HG03439 (cell line): ENCODE measurements around the gene MAPK11.
"Not testable (repeated sequence)": the region's sequence is repeated elsewhere in the genome, so short reads cannot be mapped to it uniquely, and the experiment has no call there.

ENCODE experiments used
- ATAC-seq: cut with Tn5 transposase; IDR thresholded peaks from one replicate; pipeline ENCODE4 v1.9.1; 2021; ENCODE audit warnings: mild to moderate bottlenecking, moderate library complexity; ENCODE audit not compliant: unreplicated experiment

MAPK11 gene

DNA sequence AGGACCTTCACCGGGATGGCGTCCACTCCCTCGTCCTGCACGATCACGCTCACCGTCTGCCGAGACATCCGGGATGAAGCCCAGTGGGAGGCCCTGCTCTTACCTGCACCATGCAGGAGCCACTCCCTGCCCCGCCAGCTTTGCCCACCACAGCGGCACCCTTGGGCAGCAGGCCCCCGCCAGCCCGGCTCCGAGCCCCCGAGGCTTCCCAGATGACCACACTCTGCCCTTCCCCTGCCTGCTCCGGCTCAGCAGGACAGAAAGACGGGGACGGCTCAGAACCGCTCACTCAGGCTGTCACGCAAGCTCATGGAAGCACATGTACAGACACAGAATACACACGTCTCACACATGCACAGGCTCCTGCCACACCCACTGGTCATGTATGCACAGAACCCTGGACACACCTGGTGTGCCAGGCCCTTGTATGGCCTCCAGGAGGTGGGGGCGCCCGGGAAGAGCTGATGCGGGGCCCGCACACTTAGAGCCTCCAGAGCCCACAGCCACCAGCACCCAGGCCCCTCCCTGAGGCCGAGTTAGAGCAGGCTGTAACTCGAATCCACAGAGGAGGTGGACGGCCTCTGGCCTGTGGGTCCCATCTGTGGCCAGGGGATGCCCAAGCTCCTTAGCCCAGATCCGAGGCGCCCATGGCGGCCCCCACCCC, 8.9 kb upstream of the MAPK11 start:
- no peak for ATAC-seq

- no peak for ATAC-seq
Observed at GRCh38 chr22:50278461-50278860, 8.3 kb upstream of the MAPK11 start.

DNA sequence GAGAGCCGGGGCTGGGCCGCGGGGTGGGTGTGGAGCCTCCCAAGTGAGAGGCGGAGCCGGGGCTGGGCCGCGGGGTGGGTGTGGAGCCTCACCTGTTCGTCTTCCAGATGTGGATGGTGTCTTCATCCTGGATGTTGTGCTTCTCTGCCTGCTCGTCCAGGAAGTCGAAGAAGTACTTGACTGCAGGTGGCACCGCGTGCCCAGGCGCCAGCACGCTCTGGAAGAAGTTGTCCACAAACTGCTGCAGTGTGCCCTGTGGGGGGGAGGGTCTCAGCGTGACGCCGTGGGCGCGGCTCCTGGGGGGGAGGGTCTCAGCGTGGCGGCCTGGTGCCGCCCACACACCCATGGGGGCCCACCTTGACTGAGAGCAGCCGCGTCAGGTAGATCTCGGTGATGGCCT, 7.6 kb upstream of the MAPK11 start:
- no peak for ATAC-seq

DNA sequence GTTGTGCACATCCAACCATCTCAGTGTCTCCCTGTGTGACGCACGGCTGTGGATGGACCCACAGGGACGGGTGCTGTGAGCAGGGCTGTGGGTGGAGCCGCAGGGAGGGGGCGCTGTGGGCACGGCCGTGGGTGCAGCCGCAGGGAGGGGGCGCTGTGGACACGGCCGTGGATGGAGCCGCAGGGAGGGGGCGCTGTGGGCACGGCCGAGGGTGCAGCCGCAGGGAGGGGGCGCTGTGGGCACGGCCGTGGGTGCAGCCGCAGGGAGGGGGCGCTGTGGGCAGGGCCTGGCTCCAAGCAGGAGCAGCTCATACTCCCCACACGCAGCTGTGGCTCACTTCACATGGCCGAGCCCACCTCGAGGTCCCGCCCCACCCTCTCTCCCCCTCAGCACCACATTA, 6.0 kb upstream of the MAPK11 start:
- ATAC-seq: peak; percentile 59

DNA sequence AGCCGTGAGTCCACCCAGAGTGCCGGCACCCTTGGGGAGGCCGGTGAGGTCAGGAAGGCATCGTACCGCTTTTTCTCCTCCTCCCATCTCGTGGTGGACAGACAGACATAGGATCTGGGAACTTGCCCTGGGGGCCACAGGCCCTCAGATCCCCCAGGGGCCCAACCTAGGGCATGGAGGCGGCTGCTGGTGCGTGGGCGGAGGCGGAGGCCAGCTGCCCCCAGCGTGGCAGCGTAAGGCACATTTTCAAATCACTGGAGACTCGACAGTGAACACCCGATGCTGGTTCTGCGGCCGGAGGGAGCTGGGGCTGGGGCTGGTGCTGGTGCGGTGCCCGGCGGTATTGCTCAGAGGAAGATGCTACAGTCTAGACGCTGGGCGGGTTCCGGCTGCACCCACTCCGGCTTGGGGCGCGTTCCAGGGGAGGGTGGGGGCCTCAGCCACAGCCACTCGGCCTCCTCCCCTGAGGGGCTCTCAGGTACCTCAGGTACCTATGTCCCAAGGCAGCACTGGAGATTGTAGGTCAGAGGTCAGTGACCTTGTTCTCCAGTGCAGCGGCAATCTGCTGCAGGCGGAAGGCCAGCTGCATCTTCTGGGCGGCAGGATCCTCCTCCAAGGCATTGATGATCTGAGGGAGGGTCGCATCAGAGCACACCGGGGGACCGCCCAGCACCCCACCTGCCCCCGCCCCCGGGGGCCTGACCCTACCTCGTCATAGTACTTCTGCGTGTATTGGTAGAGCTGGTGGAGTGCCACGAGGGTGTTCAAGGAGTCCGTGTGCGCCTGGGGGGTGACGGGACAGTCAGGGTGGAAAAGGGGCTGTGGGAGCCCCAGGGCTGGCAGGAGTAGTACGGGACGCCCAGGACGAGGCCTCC, 5.2 kb upstream of the MAPK11 start:
- no peak for ATAC-seq

DNA sequence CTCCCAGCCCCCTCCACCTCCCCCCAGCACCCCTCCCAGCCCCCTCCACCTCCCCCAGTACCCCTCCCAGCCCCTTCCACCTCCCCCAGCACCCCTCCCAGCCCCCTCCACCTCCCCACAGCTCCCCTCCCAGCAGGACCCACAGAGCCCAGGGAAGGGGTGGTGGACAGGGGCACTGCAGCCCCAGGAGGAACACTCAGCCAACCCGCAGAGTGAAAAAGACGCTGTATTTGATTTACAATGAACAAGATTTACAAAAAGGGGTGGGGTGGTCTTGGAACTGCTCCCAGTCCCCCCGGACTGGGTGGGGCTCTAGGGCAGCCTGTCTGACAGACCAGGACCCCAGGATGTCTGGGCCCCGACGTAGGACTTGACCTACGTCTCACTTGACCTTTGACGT, 4.6 kb upstream of the MAPK11 start:
- ATAC-seq: no peak

- ATAC-seq: no peak
Observed at GRCh38 chr22:50274311-50274710, 4.1 kb upstream of the MAPK11 start.

DNA sequence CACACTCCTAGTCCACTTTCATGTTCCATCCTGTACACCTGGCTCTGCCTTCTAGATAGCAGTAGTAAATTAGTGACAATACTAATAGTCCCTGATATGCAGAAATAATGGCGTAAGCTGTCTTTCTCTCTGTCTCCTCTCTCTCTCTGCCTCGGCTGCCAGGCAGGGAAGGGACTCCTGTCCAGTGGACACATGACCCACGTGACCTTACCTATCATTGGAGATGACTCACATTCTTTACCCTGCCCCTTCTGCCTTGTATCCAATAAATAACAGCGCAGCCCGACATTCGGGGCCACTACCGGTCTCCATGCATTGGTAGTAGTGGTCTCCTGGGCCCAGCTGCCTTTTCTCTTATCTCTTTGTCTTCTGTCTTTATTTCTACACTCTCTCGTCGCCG, 3.6 kb upstream of the MAPK11 start:
- not testable (repeated sequence) for ATAC-seq

- ATAC-seq: not testable (repeated sequence)
Observed at GRCh38 chr22:50273352-50273751, 3.2 kb upstream of the MAPK11 start.

DNA sequence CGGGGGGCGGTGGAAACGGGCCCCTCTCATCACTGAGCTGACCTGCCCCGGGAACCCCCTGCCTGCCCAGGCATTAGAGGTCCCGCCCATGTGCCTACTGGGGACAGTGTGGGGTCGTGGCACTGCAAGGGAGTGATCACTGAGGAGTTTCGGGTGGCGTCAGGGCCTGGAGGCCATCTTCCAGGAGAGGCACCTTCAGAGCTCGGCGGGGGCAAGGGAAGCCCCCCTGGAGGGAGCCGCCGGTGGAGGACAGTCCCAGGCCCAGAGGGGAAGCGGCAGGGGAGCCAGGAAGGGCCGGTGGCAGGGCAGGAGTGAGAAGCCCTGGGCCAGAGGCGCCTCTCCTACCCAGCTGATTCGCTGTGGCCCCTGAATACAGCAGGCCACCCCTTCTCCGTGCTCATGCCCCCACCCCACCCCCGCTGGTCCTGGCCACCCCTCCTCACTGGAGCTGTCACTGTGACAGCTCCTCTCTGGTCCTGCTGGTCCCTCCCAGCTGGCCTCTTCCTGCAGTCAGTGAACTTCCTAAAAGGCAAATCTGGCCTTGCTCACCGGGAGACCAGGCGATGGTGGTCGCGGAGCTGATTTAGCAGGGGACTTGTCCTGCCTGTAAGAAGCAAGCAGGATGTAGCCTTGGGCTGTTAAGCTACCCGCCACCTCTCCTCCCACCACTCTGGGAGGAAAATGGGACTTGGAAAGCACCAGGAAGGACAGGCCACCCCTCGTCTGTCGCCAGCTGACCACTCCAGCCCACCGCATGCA, 2.0 kb upstream of the MAPK11 start:
- ATAC-seq: no peak

- no peak for ATAC-seq
Observed at GRCh38 chr22:50271519-50271970, 1.4 kb upstream of the MAPK11 start.

DNA sequence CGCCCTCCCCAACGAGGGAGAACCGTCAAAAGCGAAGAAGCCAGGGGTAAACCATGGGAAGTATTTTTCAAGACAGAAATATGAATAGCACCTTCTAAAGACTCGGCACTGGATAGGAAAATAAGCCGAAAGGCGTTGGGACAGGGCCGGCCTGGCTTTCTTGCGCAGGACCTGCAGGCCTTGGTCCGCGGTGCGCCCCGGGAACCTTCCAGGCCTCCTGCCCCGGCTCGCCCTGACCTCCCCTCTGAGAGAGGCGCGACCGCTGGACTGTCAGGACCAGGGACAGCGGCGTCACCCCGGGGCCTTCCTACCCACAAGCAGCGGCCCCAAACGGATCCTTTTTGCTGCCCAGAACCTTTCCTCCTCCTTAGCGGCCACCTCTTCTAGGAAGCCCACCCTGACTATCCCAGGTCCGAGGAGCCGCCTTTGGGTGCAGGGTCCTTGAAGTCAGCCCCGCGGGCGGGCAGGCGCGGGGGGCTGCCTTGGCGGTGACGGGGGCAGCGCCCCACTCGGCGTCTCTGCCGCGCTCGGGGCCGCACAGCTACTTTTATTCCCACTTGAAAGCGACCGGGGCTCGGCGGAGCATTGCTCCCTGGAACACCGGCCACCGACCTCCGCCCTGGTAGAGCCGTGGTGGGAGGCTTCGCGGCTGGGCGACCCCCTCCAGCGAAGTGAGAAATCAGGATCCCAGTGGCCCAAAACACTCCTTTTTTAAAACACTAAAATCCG, 650 bp upstream of the MAPK11 start:
- ATAC-seq: no peak

DNA sequence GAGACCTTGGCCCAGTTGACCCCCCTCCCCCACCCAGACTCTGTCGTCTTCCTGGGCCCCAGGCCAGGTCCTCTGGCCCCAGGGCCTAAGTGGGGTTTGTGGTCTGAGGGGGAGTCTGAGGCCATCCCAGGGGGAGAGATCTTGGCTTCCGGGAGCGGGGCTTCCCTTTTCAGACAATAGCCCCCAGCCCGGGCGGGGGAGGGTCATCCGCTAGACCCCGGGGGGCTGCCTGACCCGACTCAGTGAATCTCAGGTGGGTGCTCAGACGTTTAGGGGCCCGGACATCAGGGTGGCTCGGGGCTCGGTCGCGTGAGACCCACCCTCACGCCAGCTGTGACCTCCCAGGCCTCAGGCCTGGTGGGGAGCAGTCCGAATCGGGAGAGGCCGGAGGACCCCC, 609 bp downstream of the MAPK11 start:
- no peak for ATAC-seq

DNA sequence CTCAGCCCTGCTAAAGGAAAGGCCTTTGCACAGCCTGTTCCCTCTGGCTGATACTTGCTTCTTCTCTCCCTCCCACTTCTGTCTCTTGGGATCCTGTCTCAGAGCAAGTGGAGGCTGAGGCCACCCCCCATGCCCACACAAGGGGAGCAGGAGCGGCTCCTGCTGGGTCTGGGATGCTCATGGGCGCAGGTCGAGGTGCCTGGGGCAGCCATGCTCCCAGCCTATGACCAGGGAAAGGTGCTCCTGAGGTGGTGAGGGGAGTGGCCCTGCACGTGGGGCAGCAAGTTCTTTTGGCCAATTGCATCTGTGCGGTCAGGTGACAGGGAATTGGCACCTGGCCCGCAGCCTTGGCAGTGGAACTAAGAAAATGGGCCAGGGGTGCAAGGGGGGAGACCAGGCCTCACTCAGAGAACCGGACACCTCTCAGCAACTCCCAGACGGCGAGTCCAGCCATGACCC, 1.5 kb downstream of the MAPK11 start:
- ATAC-seq: no peak

DNA sequence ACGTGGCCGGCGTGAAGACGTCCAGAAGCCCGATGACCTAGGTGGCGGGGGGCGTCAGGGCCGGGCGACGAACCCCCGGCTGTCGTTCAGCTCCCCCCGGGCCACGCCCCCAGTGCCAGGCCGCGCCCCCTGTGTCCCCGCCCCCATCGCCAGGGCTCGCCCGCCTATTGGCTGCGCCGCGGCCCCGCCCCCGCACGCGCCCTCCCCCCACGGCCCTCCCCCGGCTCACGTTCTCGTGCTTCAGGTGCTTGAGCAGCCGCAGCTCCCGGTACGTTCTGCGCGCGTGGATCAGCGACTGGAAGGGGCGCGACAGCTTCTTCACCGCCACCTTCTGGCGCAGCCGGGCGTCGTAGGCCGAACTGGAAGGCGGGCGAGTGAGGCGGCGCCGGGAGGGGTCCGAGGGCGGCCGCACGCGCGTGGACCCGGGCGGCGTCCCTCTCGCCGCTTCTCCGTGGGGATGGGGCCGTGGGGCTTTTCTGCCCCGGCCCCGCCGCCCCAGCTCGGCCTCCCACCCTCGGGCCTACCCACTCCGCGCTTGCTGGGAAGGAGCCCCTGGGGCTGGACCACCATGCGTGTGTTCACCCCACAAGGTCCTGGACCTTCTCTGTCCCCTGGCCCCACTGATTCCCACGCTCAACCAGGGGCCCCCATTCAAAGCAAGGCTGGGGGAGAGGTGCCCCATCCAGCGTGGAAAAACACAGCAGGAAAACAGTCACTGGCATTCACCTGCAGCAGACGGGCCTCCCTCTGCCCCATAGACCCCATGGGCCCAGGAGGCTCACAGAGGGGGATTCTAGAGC, 2.4 kb downstream of the MAPK11 start:
- no peak for ATAC-seq

- no peak for ATAC-seq
Observed at GRCh38 chr22:50266994-50267393, 3.2 kb downstream of the MAPK11 start.

GRCh38 chr22:50264946-50265669, 5.1 kb downstream of the MAPK11 start:
- ATAC-seq: no peak

DNA sequence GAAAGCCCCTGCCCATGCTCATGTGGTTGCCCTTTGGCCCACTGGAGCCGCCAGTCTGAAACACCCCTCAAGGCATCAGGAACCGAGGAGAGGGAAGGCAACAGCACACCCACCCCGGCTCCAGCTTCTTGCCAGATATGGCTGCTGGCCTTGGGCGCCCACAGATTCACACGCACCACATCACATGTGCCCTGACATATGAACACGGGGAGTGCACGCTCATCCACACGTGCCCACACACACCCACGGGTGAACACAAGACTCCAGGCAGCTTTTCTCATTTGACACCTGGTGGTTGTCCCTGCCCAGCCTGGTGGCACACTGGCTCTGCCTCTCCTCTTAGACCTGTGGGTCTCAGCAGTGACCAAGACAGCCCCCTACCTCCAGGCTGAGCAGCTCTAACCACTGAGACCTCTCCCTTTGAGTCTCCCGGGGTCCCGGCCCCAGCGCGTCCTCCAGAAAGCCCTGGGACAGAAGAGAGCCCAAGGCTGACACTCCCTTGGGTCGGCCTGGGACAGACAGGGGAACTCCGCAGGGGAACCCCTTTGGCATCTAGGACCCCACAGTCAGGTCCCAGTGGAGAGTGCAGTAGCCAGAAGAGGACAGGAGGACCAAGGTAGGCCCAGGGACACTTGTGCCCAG, 6.0 kb downstream of the MAPK11 start:
- no peak for ATAC-seq
